Activated naive CD8-positive, alpha-beta T cell (primary cell): ENCODE measurements around the gene BACE2.
"Not testable (repeated sequence)": the region's sequence is repeated elsewhere in the genome, so short reads cannot be mapped to it uniquely, and the experiment has no call there.

Experiments
- H3K27ac Mint-ChIP-seq: one replicate; pipeline ENCODE4 v1.8.0; 2021; ENCODE audit warnings: mixed read lengths
- H3K27me3 Mint-ChIP-seq: one replicate; pipeline ENCODE4 v1.8.0; 2021; ENCODE audit warnings: mixed read lengths
- H3K36me3 Mint-ChIP-seq: one replicate; pipeline ENCODE4 v1.8.0; 2021; ENCODE audit warnings: mixed read lengths
- H3K4me1 Mint-ChIP-seq: one replicate; pipeline ENCODE4 v1.8.0; 2021; ENCODE audit warnings: low read depth, mixed read lengths
- H3K4me3 Mint-ChIP-seq: one replicate; pipeline ENCODE4 v1.8.0; 2021; ENCODE audit warnings: mild to moderate bottlenecking, mixed read lengths
- H3K9me3 Mint-ChIP-seq: one replicate; pipeline ENCODE4 v1.8.0; 2021; ENCODE audit warnings: low read depth, mixed read lengths

Gene BACE2

DNA sequence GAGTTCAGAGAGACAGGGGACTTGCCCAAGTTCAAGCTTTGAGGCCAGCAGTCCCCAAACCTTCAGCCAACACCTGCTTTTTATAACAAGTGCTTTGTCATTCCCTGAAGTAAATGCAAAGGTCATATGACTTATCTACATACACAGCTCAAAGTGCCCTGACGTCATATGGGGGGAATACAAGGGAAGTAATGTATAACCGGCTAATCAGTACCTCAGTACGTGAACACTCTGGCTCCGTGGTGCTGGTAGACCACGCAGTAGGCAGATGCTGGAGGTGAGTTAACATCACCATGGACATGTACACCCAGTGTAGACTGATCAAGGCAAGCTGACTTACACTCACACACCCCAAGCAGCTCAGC, 60.0 kb downstream of the BACE2 start:
- peaks cover 4% of the 10 kb centered on the region for H3K9me3 Mint-ChIP-seq
- no peaks in the 10 kb centered on the region for H3K4me1 Mint-ChIP-seq
- H3K36me3 Mint-ChIP-seq, result no peaks in the 10 kb centered on the region
- H3K27me3 Mint-ChIP-seq, result peaks cover 6% of the 10 kb centered on the region
- no peak overlapping the region for H3K27ac Mint-ChIP-seq
- H3K4me3 Mint-ChIP-seq, result no peak overlapping the region

DNA sequence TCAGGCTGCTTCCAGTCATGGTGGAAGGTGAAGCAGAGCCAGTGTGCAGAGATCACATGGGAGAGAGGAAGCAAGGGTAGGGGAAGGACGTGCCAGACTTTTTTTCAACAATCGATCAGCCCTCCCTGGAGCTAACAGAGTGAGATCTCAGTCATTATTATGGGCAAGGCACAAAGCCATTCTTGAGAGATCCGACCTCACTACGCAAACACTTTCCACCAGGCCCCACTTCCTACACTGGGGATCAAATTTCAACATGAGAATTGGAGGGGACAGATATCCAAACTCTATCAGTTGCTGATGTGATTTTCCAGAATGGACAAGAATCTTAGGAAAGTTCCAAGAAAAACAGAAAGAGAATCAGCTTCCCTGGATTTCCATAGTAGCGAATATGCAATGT, 60.5 kb downstream of the BACE2 start:
- Mint-ChIP-seq H3K36me3 (no peaks in the 10 kb centered on the region), H3K27me3 (peaks cover 6% of the 10 kb centered on the region), H3K4me3 (no peak overlapping the region), H3K9me3 (peaks cover 4% of the 10 kb centered on the region), H3K27ac (no peak overlapping the region), H3K4me1 (no peaks in the 10 kb centered on the region)

DNA sequence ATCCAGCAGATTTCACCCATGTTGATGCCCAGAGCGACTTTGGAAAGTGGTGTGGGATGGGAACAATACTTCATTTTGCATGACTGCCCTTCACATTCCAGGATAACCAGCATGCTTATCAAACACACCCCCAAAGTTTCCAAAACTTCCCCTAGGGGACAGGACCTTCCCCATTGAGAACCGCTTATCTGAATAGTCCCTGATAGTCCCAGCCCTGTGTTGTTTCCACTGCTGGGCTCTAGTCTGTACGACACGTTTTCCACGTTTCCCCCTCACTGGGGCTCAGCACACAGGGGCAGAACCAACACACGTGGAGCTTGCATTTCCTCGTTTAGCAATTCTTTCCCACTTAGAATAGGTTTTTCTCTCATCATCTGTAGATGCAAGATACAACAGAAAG, 61.0 kb downstream of the BACE2 start:
- H3K9me3 Mint-ChIP-seq, result peaks cover 4% of the 10 kb centered on the region
- no peaks in the 10 kb centered on the region for H3K4me1 Mint-ChIP-seq

DNA sequence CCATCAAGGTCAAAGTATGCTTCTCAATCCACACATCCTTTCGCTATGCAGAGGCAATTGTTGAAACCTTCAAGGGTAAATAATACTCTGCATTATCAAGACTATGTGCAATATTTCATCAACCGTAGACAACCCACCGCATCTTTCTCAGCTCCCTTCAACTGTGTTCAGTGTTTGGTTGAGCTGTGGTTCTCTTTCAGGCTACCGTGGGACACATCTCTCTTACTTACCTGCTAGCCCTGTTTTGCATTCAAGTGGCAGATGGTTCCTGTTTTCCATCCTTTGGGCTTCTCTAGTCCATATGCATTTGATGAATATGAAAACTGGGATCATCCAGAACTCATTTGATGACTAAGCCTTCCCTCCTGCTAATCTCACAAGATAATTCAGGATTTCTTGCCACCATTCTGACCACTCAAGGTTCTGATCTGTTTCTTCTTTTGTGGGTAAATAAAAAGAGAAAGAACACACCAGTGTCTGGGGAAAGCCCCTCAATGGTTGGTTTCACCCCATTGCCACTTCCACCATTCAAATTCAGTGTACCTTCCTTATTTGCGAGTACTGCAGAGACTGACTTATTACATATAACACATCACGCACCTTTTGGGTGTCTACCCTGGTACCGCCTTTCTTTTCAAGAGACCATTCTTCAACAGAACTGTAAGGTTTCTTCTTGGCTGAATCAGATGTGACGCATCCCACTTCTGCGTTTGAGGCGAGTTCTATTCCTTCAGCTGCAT, 61.7 kb downstream of the BACE2 start:
- H3K9me3 Mint-ChIP-seq, result peaks cover 4% of the 10 kb centered on the region
- H3K27me3 Mint-ChIP-seq, result peaks cover 6% of the 10 kb centered on the region
- no peaks in the 10 kb centered on the region for H3K36me3 Mint-ChIP-seq
- no peak overlapping the region for H3K4me3 Mint-ChIP-seq
- no peak overlapping the region for H3K27ac Mint-ChIP-seq
- no peaks in the 10 kb centered on the region for H3K4me1 Mint-ChIP-seq

More for the DNA sequence above, 61.0 kb downstream of the BACE2 start:
- Mint-ChIP-seq H3K27ac (no peak overlapping the region), H3K4me3 (no peak overlapping the region), H3K27me3 (peaks cover 6% of the 10 kb centered on the region), H3K36me3 (no peaks in the 10 kb centered on the region)

- peaks cover 8% of the 10 kb centered on the region for H3K27me3 Mint-ChIP-seq
- no peaks in the 10 kb centered on the region for H3K4me1 Mint-ChIP-seq
- no peak overlapping the region for H3K27ac Mint-ChIP-seq
- H3K9me3 Mint-ChIP-seq, result peaks cover 4% of the 10 kb centered on the region
- H3K36me3 Mint-ChIP-seq, result no peaks in the 10 kb centered on the region
- no peak overlapping the region for H3K4me3 Mint-ChIP-seq
These were observed 62.5 kb downstream of the BACE2 start for GRCh38 chr21:41230497-41230896.

GRCh38 chr21:41231060-41231459, 63.1 kb downstream of the BACE2 start:
- Mint-ChIP-seq H3K4me3 (no peak overlapping the region), H3K36me3 (no peaks in the 10 kb centered on the region), H3K27ac (no peak overlapping the region), H3K4me1 (no peaks in the 10 kb centered on the region), H3K9me3 (peaks cover 4% of the 10 kb centered on the region), H3K27me3 (peaks cover 8% of the 10 kb centered on the region)

- Mint-ChIP-seq H3K4me1 (no peaks in the 10 kb centered on the region), H3K9me3 (peaks cover 4% of the 10 kb centered on the region), H3K4me3 (no peak overlapping the region), H3K27me3 (peaks cover 8% of the 10 kb centered on the region), H3K36me3 (no peaks in the 10 kb centered on the region), H3K27ac (no peak overlapping the region)
These were observed 64.1 kb downstream of the BACE2 start for GRCh38 chr21:41232013-41232412.

- no peaks in the 10 kb centered on the region for H3K36me3 Mint-ChIP-seq
- H3K27ac Mint-ChIP-seq, result no peak overlapping the region
- H3K9me3 Mint-ChIP-seq, result no peaks in the 10 kb centered on the region
- H3K27me3 Mint-ChIP-seq, result peaks cover 8% of the 10 kb centered on the region
- no peaks in the 10 kb centered on the region for H3K4me1 Mint-ChIP-seq
- H3K4me3 Mint-ChIP-seq, result no peak overlapping the region
These were observed 66.0 kb downstream of the BACE2 start for GRCh38 chr21:41233916-41234315.

- Mint-ChIP-seq H3K4me3 (no peak overlapping the region), H3K9me3 (no peaks in the 10 kb centered on the region)
These were observed 66.6 kb downstream of the BACE2 start for GRCh38 chr21:41234569-41234968.

DNA sequence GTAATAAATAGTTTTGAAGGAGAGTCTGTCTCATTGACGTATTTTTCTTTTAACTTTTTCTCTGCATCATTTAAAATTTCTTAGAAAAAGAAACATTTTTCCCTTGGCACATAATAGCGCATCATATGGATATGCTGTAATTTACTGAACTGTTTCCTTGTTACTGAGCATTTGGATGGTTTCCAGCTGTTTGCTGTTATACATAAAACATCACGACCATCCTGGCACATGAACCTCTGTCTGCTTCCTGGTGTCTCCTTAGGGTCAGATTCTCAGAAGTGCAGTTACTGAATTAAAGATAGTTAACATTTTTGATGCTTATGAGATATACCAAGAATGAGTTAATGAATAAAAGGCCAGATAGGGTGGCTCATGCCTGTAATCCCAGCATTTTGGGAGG, 67.2 kb downstream of the BACE2 start:
- Mint-ChIP-seq H3K36me3 (no peaks in the 10 kb centered on the region), H3K27me3 (peaks cover 8% of the 10 kb centered on the region), H3K4me3 (no peak overlapping the region), H3K27ac (no peak overlapping the region), H3K9me3 (no peaks in the 10 kb centered on the region), H3K4me1 (no peaks in the 10 kb centered on the region)

More at GRCh38 chr21:41234569-41234968, 66.6 kb downstream of the BACE2 start:
- peaks cover 8% of the 10 kb centered on the region for H3K27me3 Mint-ChIP-seq
- no peaks in the 10 kb centered on the region for H3K36me3 Mint-ChIP-seq
- no peak overlapping the region for H3K27ac Mint-ChIP-seq
- H3K4me1 Mint-ChIP-seq, result no peaks in the 10 kb centered on the region

DNA sequence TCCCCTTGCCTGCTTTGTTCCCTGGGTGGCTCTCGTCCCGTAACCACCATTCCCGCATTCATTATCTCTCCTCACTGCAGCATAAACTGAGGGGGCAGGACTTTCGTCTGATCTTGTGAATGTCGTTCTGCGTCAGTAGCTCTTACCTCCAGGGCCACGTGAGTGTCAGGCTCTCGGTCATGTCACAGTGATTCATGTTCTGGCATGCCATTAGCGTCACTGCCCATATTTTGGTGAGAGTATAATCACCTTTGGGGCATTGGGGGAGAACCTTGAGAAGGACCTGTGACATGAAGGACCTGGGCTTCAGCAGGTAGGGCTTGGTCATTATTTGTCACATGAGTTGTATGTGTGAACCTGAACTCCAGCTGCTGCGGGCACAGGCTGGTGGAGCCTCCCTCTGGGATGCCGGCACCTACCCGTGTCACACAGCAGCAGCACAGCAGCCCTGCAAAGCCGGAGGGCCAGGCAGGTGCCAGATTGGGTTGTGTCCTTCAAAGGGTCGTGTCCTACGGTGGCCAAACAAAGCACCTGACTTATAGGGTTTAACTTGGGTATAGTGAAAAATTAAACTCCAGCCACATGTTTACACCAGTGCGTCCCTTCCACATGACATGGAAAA, 68.5 kb downstream of the BACE2 start:
- H3K4me1 Mint-ChIP-seq, result no peaks in the 10 kb centered on the region
- peaks cover 6% of the 10 kb centered on the region for H3K27me3 Mint-ChIP-seq
- no peaks in the 10 kb centered on the region for H3K36me3 Mint-ChIP-seq
- H3K27ac Mint-ChIP-seq, result no peak overlapping the region
- H3K4me3 Mint-ChIP-seq, result no peak overlapping the region
- no peaks in the 10 kb centered on the region for H3K9me3 Mint-ChIP-seq

GRCh38 chr21:41238081-41238796, 70.3 kb downstream of the BACE2 start:
- H3K4me1 Mint-ChIP-seq, H3K4me3 Mint-ChIP-seq, H3K27ac Mint-ChIP-seq, H3K9me3 Mint-ChIP-seq, H3K27me3 Mint-ChIP-seq, H3K36me3 Mint-ChIP-seq: not testable (repeated sequence)

GRCh38 chr21:41240040-41240439, 72.1 kb downstream of the BACE2 start:
- H3K4me1 Mint-ChIP-seq, result no peaks in the 10 kb centered on the region
- no peaks in the 10 kb centered on the region for H3K36me3 Mint-ChIP-seq
- no peak overlapping the region for H3K27ac Mint-ChIP-seq
- no peaks in the 10 kb centered on the region for H3K9me3 Mint-ChIP-seq
- no peak overlapping the region for H3K4me3 Mint-ChIP-seq
- no peaks in the 10 kb centered on the region for H3K27me3 Mint-ChIP-seq

- no peaks in the 10 kb centered on the region for H3K9me3 Mint-ChIP-seq
- no peaks in the 10 kb centered on the region for H3K27me3 Mint-ChIP-seq
- H3K4me3 Mint-ChIP-seq, result no peak overlapping the region
- H3K4me1 Mint-ChIP-seq, result no peaks in the 10 kb centered on the region
- H3K27ac Mint-ChIP-seq, result no peak overlapping the region
- no peaks in the 10 kb centered on the region for H3K36me3 Mint-ChIP-seq
These were observed 73.4 kb downstream of the BACE2 start for GRCh38 chr21:41241341-41241740.

GRCh38 chr21:41242238-41242829, 74.4 kb downstream of the BACE2 start:
- no peaks in the 10 kb centered on the region for H3K4me1 Mint-ChIP-seq
- no peaks in the 10 kb centered on the region for H3K36me3 Mint-ChIP-seq
- no peak overlapping the region for H3K27ac Mint-ChIP-seq
- no peak overlapping the region for H3K4me3 Mint-ChIP-seq
- H3K27me3 Mint-ChIP-seq, result no peaks in the 10 kb centered on the region
- no peaks in the 10 kb centered on the region for H3K9me3 Mint-ChIP-seq
